Smooth muscle cell of bladder (primary cell): ENCODE measurements around the gene TMUB2. TPM values are rescaled to one million over a fixed set of nuclear protein-coding genes. Genes with fewer than 3 reads are reported as not detected.

ENCODE experiments used
- total RNA-seq: library from RNA; depleted of rRNA; stranded (reverse); fragments of >200 nt; gene quantifications from 2 replicates; pipeline ENCODE4 v1.2.3, GENCODE V29; 2014

The TMUB2 gene
- 24.7 and 32.9 TPM in 2 replicates for total RNA-seq

GRCh38 chr17:44186307-44187130 is at the start of gene TMUB2:
TMUB2 (plus strand) TSS chr17:44186972; CDS start chr17:44187709, 737 bp downstream.

GRCh38 chr17:44170499-44171201 is 16.1 kb upstream of the TMUB2 start, which contains the start of gene ASB16:
ASB16 (plus strand) TSS chr17:44170704; CDS start chr17:44170790, 86 bp downstream.

GRCh38 chr17:44199553-44200477 is 13.0 kb downstream of the TMUB2 start, which contains the start of gene ATXN7L3:
ATXN7L3 (minus strand) TSS chr17:44199884; CDS start chr17:44198070, 1,814 bp downstream.

GRCh38 chr17:44219616-44220212 is 32.9 kb downstream of the TMUB2 start, which contains the start of gene UBTF:
UBTF (minus strand) TSS chr17:44219675; CDS start chr17:44218229, 1,446 bp downstream.

Other genes starting within 250 kb of the TMUB2 start
- gene PPY, start 244.5 kb upstream of the TMUB2 start, total RNA-seq: not detected in 2 replicates
- gene PYY, start 233.0 kb upstream of the TMUB2 start, total RNA-seq: not detected in 2 replicates
- 0.55 and 0.71 TPM in 2 replicates for gene NAGS, start 182.3 kb upstream of the TMUB2 start, total RNA-seq
- gene TMEM101, start 172.0 kb upstream of the TMUB2 start, total RNA-seq: 93.0 and 101 TPM in 2 replicates
- gene LSM12, start 120.3 kb upstream of the TMUB2 start, total RNA-seq: 23.4 and 26.3 TPM in 2 replicates
- gene G6PC3, start 116.2 kb upstream of the TMUB2 start, total RNA-seq: 15.4 and 18.9 TPM in 2 replicates
- gene HDAC5, start 63.3 kb upstream of the TMUB2 start, total RNA-seq: 43.7 and 55.7 TPM in 2 replicates
- 0.74 and 1.3 TPM in 2 replicates for gene HROB, start 45.0 kb upstream of the TMUB2 start, total RNA-seq
- gene ASB16, start 16.3 kb upstream of the TMUB2 start, total RNA-seq: under 0.01 and 0.09 TPM in 2 replicates
- gene ATXN7L3, start 12.9 kb downstream of the TMUB2 start, total RNA-seq: 25.9 and 31.5 TPM in 2 replicates
- 42.1 and 56.9 TPM in 2 replicates for gene UBTF, start 32.7 kb downstream of the TMUB2 start, total RNA-seq
- gene SLC4A1, start 81.2 kb downstream of the TMUB2 start, total RNA-seq: not detected in 2 replicates
- gene RUNDC3A, start 121.6 kb downstream of the TMUB2 start, total RNA-seq: 0.18 and 0.43 TPM in 2 replicates
- 44.5 and 56.5 TPM in 2 replicates for gene SLC25A39, start 137.9 kb downstream of the TMUB2 start, total RNA-seq
- gene GRN, start 158.3 kb downstream of the TMUB2 start, total RNA-seq: 192 and 319 TPM in 2 replicates
- 2.3 and 4.2 TPM in 2 replicates for gene FAM171A2, start 176.9 kb downstream of the TMUB2 start, total RNA-seq
- 0.28 TPM in 2 replicates for gene ITGA2B, start 202.7 kb downstream of the TMUB2 start, total RNA-seq